PC-3 (cell line): ENCODE data around the gene CCNB1IP1. TPM values are rescaled to one million over a fixed set of nuclear protein-coding genes. Genes with fewer than 3 reads are reported as not detected.
"Not testable (repeated sequence)": the region's sequence is repeated elsewhere in the genome, so short reads cannot be mapped to it uniquely, and the experiment has no call there.

Experiments used
- ATAC-seq: fragments of 200-7000 bp; cut with Tn5 transposase; 2 replicates; pipeline ENCODE4 v1.9.1; 2020; ENCODE audit warnings: mild to moderate bottlenecking, moderate library complexity
- BruUV-seq: library from RNA; stranded (reverse); fragments of 400-500 nt; replicated peaks from 2 replicates; lab custom pipeline; 2021; lab: Mats Ljungman, UMichigan
- CTCF ChIA-PET: fragments of 300-600 bp; sonication (Branson Sonifier 250); formaldehyde crosslinking; loops from one replicate; lab custom pipeline; 2022; ENCODE audit warnings: antibody characterized with exemption; lab: Charles Lee
- POLR2A ChIA-PET: fragments of 300-600 bp; sonication (Branson Sonifier 250); formaldehyde crosslinking; loops from one replicate; lab custom pipeline; 2022; ENCODE audit warnings: antibody characterized with exemption; ENCODE audit not compliant: unreplicated experiment; lab: Charles Lee
- DNase-seq: peaks from one replicate; pipeline ENCODE4 v3.0.0-alpha.2; 2015
- H2AFZ ChIP-seq: fragments of 300-600 bp; sonication (generic); 2 replicates; pipeline ENCODE4 v1.6.0; 2016; ENCODE audit warnings: antibody characterized with exemption, low read length
- H3F3A ChIP-seq: fragments of 300-600 bp; sonication (generic); one replicate; pipeline ENCODE4 v1.6.0; 2017; ENCODE audit warnings: antibody characterized with exemption, low read length, control low read depth, mild to moderate bottlenecking; ENCODE audit not compliant: unreplicated experiment
- H3K27ac ChIP-seq: fragments of 300-600 bp; sonication (generic); 2 replicates; pipeline ENCODE4 v1.5.1; 2016; ENCODE audit warnings: mild to moderate bottlenecking, low read length
- H3K27me3 ChIP-seq: fragments of 300-600 bp; sonication (generic); 2 replicates; pipeline ENCODE4 v1.6.1; 2016; ENCODE audit warnings: low read length, mixed read lengths
- H3K36me3 ChIP-seq: fragments of 300-600 bp; sonication (generic); 2 replicates; pipeline ENCODE4 v1.6.1; 2016; ENCODE audit warnings: low read depth, mixed run types, low read length, mixed read lengths
- H3K4me1 ChIP-seq: fragments of 300-600 bp; sonication (generic); 2 replicates; pipeline ENCODE4 v1.5.1; 2016; ENCODE audit warnings: low read length; ENCODE audit not compliant: insufficient read depth
- H3K4me2 ChIP-seq: fragments of 300-600 bp; sonication (generic); 2 replicates; pipeline ENCODE4 v1.6.0; 2016; ENCODE audit warnings: low read length
- H3K4me3 ChIP-seq: fragments of 300-600 bp; sonication (generic); 2 replicates; pipeline ENCODE4 v1.5.1; 2016; ENCODE audit warnings: mild to moderate bottlenecking, low read length, mixed read lengths
- H3K79me2 ChIP-seq: fragments of 300-600 bp; sonication (generic); 2 replicates; pipeline ENCODE4 v1.6.1; 2017; ENCODE audit warnings: low read length, mixed read lengths
- H3K9ac ChIP-seq: fragments of 300-600 bp; sonication (generic); 2 replicates; pipeline ENCODE4 v1.6.0; 2016; ENCODE audit warnings: mild to moderate bottlenecking, low read length
- H3K9me2 ChIP-seq: fragments of 300-600 bp; sonication (generic); replicated peaks from 2 replicates; pipeline ENCODE4 v1.6.1; 2016; ENCODE audit warnings: mixed run types, low read length, mixed read lengths
- H3K9me3 ChIP-seq: fragments of 300-600 bp; sonication (generic); 2 replicates; pipeline ENCODE4 v1.6.1; 2016; ENCODE audit warnings: low read length, mixed read lengths
- H4K20me1 ChIP-seq: fragments of 300-600 bp; sonication (generic); 2 replicates; pipeline ENCODE4 v1.6.1; 2016; ENCODE audit warnings: low read length, mixed read lengths
- CTCF ChIP-seq: fragments of 300-600 bp; sonication (generic); conservative IDR thresholded peaks from 2 replicates; pipeline ENCODE4 v1.5.1; 2017; ENCODE audit warnings: antibody characterized with exemption, low read depth, mild to moderate bottlenecking, low read length
- EZH2 ChIP-seq: fragments of 300-600 bp; sonication (generic); IDR thresholded peaks from one replicate; pipeline ENCODE4 v1.6.1; 2017; ENCODE audit warnings: antibody characterized with exemption, mild to moderate bottlenecking, low read length; ENCODE audit not compliant: unreplicated experiment
- EZH2phosphoT487 ChIP-seq: fragments of 300-600 bp; sonication (generic); IDR thresholded peaks from 2 replicates; pipeline ENCODE4 v1.6.1; 2018; ENCODE audit warnings: mild to moderate bottlenecking, antibody characterized with exemption, low read length, borderline replicate concordance
- intact Hi-C: fragments of 100-400 bp; cut with micrococcal nuclease; formaldehyde crosslinking; loops from 2 replicates; pipeline ENCODE4 v1.9.0; 2023
- total RNA-seq: library from RNA; depleted of rRNA; stranded (reverse); fragments of >200 nt; gene quantifications from 2 replicates; pipeline ENCODE4 v1.2.3, GENCODE V29; 2014

The CCNB1IP1 gene
- total RNA-seq, 1 experiment from 2014 or later: 32.8 TPM

- Histone ChIP-seq H3K4me1 (no peaks in the 10 kb centered on the region), H3K27ac (no peak overlapping the region), H3K9ac (no peak overlapping the region), H3K36me3 (peaks cover 17% of the 10 kb centered on the region; the same call in 1 of the 2 replicates), H3F3A (no peaks in the 10 kb centered on the region), H3K27me3 (no peaks in the 10 kb centered on the region), H3K79me2 (no peaks in the 10 kb centered on the region), H3K9me3 (no peaks in the 10 kb centered on the region), H3K9me2 (no peaks in the 10 kb centered on the region), H3K4me2 (no peak overlapping the region), H4K20me1 (no peaks in the 10 kb centered on the region), H3K4me3 (no peak overlapping the region), H2AFZ (no peak overlapping the region)
- CTCF ChIA-PET: no interaction called here
- TF ChIP-seq CTCF: no peak
- TF ChIP-seq EZH2: no peak
- no peak for TF ChIP-seq EZH2phosphoT487
- POLR2A ChIA-PET: no interaction called here
- DNase-seq (no peak), ATAC-seq (no peak)
- intact Hi-C loops: no loop called here
- BruUV-seq: no TSS peak
These were observed 39.7 kb upstream of the CCNB1IP1 start for GRCh38 chr14:20372796-20373195.

GRCh38 chr14:20365928-20366327, 32.8 kb upstream of the CCNB1IP1 start:
- no TSS peak for BruUV-seq
- H3K9ac ChIP-seq: no peak overlapping the region
- H3K9me3 ChIP-seq: no peaks in the 10 kb centered on the region
- H3K9me2 ChIP-seq: no peaks in the 10 kb centered on the region
- no peak overlapping the region for H3K4me3 ChIP-seq
- H3F3A ChIP-seq: no peaks in the 10 kb centered on the region
- TF ChIP-seq CTCF (no peak), EZH2 (no peak), EZH2phosphoT487 (no peak)
- H3K79me2 ChIP-seq: no peaks in the 10 kb centered on the region
- DNase-seq (no peak), ATAC-seq (no peak)
- H3K4me1 ChIP-seq: no peaks in the 10 kb centered on the region
- H3K27ac ChIP-seq: no peak overlapping the region
- intact Hi-C loops: no loop called here
- peaks cover 11% of the 10 kb centered on the region; the same call in 1 of the 2 replicates for H3K36me3 ChIP-seq
- no peaks in the 10 kb centered on the region for H4K20me1 ChIP-seq
- no peak overlapping the region for H3K4me2 ChIP-seq
- H2AFZ ChIP-seq: no peak overlapping the region
- CTCF ChIA-PET: no interaction called here
- H3K27me3 ChIP-seq: no peaks in the 10 kb centered on the region
- POLR2A ChIA-PET: no interaction called here

- H3K9me2 ChIP-seq, H3K4me2 ChIP-seq, H4K20me1 ChIP-seq, DNase-seq, POLR2A ChIA-PET, H3K27ac ChIP-seq, H2AFZ ChIP-seq, intact Hi-C loops, CTCF ChIA-PET, H3K27me3 ChIP-seq, H3K9me3 ChIP-seq, ATAC-seq, BruUV-seq, H3K9ac ChIP-seq, H3K79me2 ChIP-seq, H3F3A ChIP-seq, H3K4me1 ChIP-seq, H3K4me3 ChIP-seq: not testable (repeated sequence)
- peaks cover 57% of the 10 kb centered on the region for H3K36me3 ChIP-seq
These were observed 25.4 kb upstream of the CCNB1IP1 start for GRCh38 chr14:20358474-20358873.
